ENCODE data around the gene ODF2. TPM values are rescaled to one million over a fixed set of nuclear protein-coding genes. Genes with fewer than 3 reads are reported as not detected.

ODF2 gene
- total and polyA plus RNA-seq, 7 donors = 6.7 to 20.5 (median 9.6) TPM

DNA sequence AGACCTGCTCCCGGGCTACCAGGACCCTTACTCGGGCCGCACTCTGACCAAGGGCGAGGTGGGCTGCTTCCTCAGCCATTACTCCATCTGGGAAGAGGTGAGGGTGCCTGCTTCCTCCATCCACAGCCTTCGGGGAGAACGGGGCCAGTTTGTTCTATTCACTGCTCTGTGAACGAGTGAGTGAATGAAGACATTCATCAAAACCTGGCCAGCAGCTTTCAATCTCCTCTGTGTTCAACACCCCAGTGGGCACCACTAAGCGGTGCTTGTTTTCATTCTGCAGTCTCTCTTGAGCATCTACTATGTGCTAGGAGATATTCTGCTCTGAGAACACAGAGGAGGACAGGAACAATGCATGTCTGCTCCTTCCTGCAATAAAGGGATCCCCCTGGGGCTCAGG lies 24.6 kb upstream of the ODF2 start:
- 90 to 92% (median 91%) methylated on average over 8 of the region's 8 CpGs for whole genome bisulfite sequencing, 3 donors

GRCh38 chr9:128434340-128434739 lies 21.5 kb upstream of the ODF2 start:
- no peak for TF ChIP-seq CTCF (IDR thresholded peaks at IDR 0.05)
- no peaks in the 10 kb centered on the region for H3K27me3 ChIP-seq (ENCODE audit: insufficient read depth in 3 of 3, low read length in 2 of 3)
- ATAC-seq = no peak
- intact Hi-C loops (cut with DNase I) = no loop called here
- no peak overlapping the region for H3K27ac ChIP-seq
- H3K4me3 ChIP-seq = no peak overlapping the region
- no peaks in the 10 kb centered on the region for H3K9me3 ChIP-seq
- H3K36me3 ChIP-seq (ENCODE audit: insufficient read depth in 1 of 2, low read depth in 1 of 2) = no peaks in the 10 kb centered on the region
- WGBS, 3 donors = 83 to 91% (median 89%) methylated on average over 17 of the region's 17 CpGs
- no peak for DNase-seq
- no peaks in the 10 kb centered on the region for H3K4me1 ChIP-seq

More for the DNA sequence above, 24.6 kb upstream of the ODF2 start:
- no peaks in the 10 kb centered on the region for H3K9me3 ChIP-seq
- intact Hi-C loops (cut with DNase I) = no loop called here
- H3K4me3 ChIP-seq = no peak overlapping the region
- TF ChIP-seq CTCF (IDR thresholded peaks at IDR 0.05) = no peak
- no peaks in the 10 kb centered on the region for H3K36me3 ChIP-seq (ENCODE audit: insufficient read depth in 1 of 2, low read depth in 1 of 2)
- ATAC-seq (no peak), DNase-seq (no peak)
- H3K27ac ChIP-seq = no peak overlapping the region
- no peaks in the 10 kb centered on the region for H3K4me1 ChIP-seq
- H3K27me3 ChIP-seq (ENCODE audit: insufficient read depth in 3 of 3, low read length in 2 of 3) = no peaks in the 10 kb centered on the region

GRCh38 chr9:128435611-128436010 lies 20.2 kb upstream of the ODF2 start:
- Histone ChIP-seq H3K36me3 (ENCODE audit: insufficient read depth in 1 of 2, low read depth in 1 of 2) (no peaks in the 10 kb centered on the region), H3K9me3 (no peaks in the 10 kb centered on the region), H3K4me3 (no peak overlapping the region), H3K27ac (no peak overlapping the region), H3K4me1 (no peaks in the 10 kb centered on the region), H3K27me3 (ENCODE audit: insufficient read depth in 3 of 3, low read length in 2 of 3) (no peaks in the 10 kb centered on the region)
- no peak for ATAC-seq
- no peak for TF ChIP-seq CTCF (IDR thresholded peaks at IDR 0.05)
- DNase-seq = no peak
- intact Hi-C loops (cut with DNase I) = no loop called here
- WGBS, 3 donors = 90 to 92% (median 91%) methylated on average over 18 of the region's 18 CpGs

- no peaks in the 10 kb centered on the region for H3K9me3 ChIP-seq
- TF ChIP-seq CTCF (IDR thresholded peaks at IDR 0.05) = peak; percentile 93
- peak; percentile 91 to 97 (median 92) for ATAC-seq
- H3K36me3 ChIP-seq (ENCODE audit: insufficient read depth in 1 of 2, low read depth in 1 of 2) = no peaks in the 10 kb centered on the region
- H3K4me1 ChIP-seq = no peaks in the 10 kb centered on the region
- H3K27ac ChIP-seq = no peak overlapping the region
- H3K4me3 ChIP-seq = no peak overlapping the region
- peak; percentile 88 to 93 for DNase-seq
- intact Hi-C loops (cut with DNase I) = loop anchor here in 1 of 2 donors (2.0 kb wide), 1 partner anchor 66 kb away; the partner anchor contains the start of gene GLE1
- WGBS, 3 donors = 24 to 28% (median 28%) methylated on average over 12 of the region's 12 CpGs
- no peaks in the 10 kb centered on the region for H3K27me3 ChIP-seq (ENCODE audit: insufficient read depth in 3 of 3, low read length in 2 of 3)
Measured at GRCh38 chr9:128438343-128439109, 17.3 kb upstream of the ODF2 start.
